Activated gamma-delta T cell treated with anti-CD3 and anti-CD28 coated beads, Interleukin-2, amount 50 U/mL, for 16 hours (primary cell): ENCODE data around the gene TSPEAR.
A peak's percentile ranks its signal among the peaks of the same experiment; 100 is the strongest.

Experiments
- DNase-seq: peaks from one replicate; pipeline ENCODE4 v3.0.0-alpha.2; 2020; ENCODE audit warnings: low read depth

TSPEAR gene

GRCh38 chr21:44502171-44502958, 209.0 kb downstream of the TSPEAR start:
- no peak for DNase-seq

- DNase-seq: no peak
These were observed 211.3 kb downstream of the TSPEAR start for GRCh38 chr21:44500111-44500510.

- no peak for DNase-seq
These were observed 211.7 kb downstream of the TSPEAR start for GRCh38 chr21:44499631-44500030.

- no peak for DNase-seq
These were observed 212.2 kb downstream of the TSPEAR start for GRCh38 chr21:44499211-44499560.

GRCh38 chr21:44498280-44499210, 212.8 kb downstream of the TSPEAR start:
- no peak for DNase-seq

GRCh38 chr21:44497703-44498126, 213.7 kb downstream of the TSPEAR start:
- no peak for DNase-seq

- DNase-seq: no peak
These were observed 214.5 kb downstream of the TSPEAR start for GRCh38 chr21:44496564-44497550.

- no peak for DNase-seq
These were observed 215.5 kb downstream of the TSPEAR start for GRCh38 chr21:44495611-44496563.

- no peak for DNase-seq
These were observed 216.4 kb downstream of the TSPEAR start for GRCh38 chr21:44494956-44495355.

- DNase-seq: no peak
These were observed 217.0 kb downstream of the TSPEAR start for GRCh38 chr21:44494418-44494817.

GRCh38 chr21:44492567-44493385, 218.6 kb downstream of the TSPEAR start:
- no peak for DNase-seq

GRCh38 chr21:44490816-44491215, 220.6 kb downstream of the TSPEAR start:
- no peak for DNase-seq

GRCh38 chr21:44490405-44490804, 221.0 kb downstream of the TSPEAR start:
- DNase-seq: no peak

- no peak for DNase-seq
These were observed 221.4 kb downstream of the TSPEAR start for GRCh38 chr21:44489962-44490361.

- no peak for DNase-seq
These were observed 223.5 kb downstream of the TSPEAR start for GRCh38 chr21:44487831-44488230.

GRCh38 chr21:44486302-44486701, 225.1 kb downstream of the TSPEAR start:
- DNase-seq: no peak

- no peak for DNase-seq
These were observed 225.6 kb downstream of the TSPEAR start for GRCh38 chr21:44485796-44486195.

GRCh38 chr21:44485254-44485793, 226.0 kb downstream of the TSPEAR start:
- DNase-seq: peak; percentile 14

- DNase-seq: no peak
These were observed 226.7 kb downstream of the TSPEAR start for GRCh38 chr21:44484498-44485253.
